ENCODE data around the gene RAD51B. TPM values are rescaled to one million over a fixed set of nuclear protein-coding genes. Genes with fewer than 3 reads are reported as not detected.
"Not testable (repeated sequence)": the region's sequence is repeated elsewhere in the genome, so short reads cannot be mapped to it uniquely, and the experiment has no call there.

RAD51B gene
- total RNA-seq, 1 donor from 2014 or later = 14.7 TPM

DNA sequence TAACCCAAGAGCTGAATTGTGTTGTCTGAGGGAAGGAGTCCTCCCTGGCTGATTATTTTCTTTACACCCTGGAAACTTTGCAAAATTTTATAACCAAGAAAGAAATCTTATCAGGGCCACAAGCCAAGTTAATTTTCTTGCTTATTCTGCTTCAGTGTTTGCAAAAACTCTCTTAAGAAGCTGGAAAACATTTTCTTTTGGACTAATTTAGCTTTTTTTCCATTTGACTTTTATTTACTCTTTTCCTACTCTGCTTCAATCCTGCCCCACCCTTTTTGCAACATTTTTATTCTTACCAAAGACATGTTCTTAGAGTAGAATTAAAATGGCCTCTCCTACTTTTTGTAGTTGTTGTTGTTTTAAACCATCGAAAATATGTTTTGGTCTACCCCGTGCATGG lies 594.5 kb downstream of the RAD51B start:
- DNase-seq (ENCODE audit: low spot score) = no peak

DNA sequence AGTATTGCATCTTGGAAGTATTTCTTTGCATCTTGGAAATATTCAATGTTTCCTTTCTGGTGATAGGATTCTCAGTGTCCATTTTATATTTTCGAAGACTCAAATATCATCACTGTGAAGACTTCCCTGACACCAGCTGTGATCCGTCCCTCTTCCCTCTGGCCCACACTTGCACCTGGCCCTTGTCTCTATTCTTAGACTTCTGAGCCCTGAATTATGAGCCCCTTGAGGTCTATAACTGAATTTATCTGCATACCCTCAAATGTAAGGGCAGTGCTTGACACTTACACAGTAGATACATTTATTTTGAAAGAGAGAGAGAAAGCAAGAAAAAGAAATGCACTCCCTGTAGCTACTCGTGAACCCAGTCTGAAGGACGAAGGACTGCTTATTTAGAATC lies 596.6 kb downstream of the RAD51B start:
- no peak for DNase-seq (ENCODE audit: low spot score)

- no peak for DNase-seq (ENCODE audit: low spot score)
Observed at GRCh38 chr14:68417009-68417650, 597.6 kb downstream of the RAD51B start.

- DNase-seq (ENCODE audit: low spot score) = no peak
Observed at GRCh38 chr14:68418174-68419118, 598.9 kb downstream of the RAD51B start.

DNA sequence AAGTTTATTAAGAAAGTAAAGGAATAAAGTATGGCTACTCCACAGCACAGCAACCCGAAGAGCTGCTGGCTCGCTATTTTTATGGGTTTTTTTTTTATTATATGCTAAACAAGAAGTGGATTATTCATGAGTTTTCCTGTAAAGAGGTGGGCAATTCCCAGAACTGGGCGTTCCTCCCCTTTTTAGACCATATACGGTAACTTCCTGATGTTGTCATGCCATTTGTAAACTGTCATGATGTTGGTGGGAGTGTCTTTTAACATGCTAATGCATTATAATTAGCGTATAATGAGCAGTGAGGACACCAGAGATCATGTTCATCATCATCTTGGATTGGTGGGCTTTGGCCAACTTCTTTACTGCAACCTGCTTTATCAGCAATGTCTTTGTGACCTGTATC lies 600.8 kb downstream of the RAD51B start:
- DNase-seq (ENCODE audit: low spot score) = no peak

GRCh38 chr14:68421116-68421515 lies 601.5 kb downstream of the RAD51B start:
- no peak for DNase-seq (ENCODE audit: low spot score)

- no peak for DNase-seq (ENCODE audit: low spot score)
Observed at GRCh38 chr14:68423686-68424085, 604.1 kb downstream of the RAD51B start.

- no peak for DNase-seq (ENCODE audit: low spot score)
Observed at GRCh38 chr14:68424443-68425172, 605.0 kb downstream of the RAD51B start.

GRCh38 chr14:68426661-68427549 lies 607.3 kb downstream of the RAD51B start:
- DNase-seq (ENCODE audit: low spot score) = no peak

DNA sequence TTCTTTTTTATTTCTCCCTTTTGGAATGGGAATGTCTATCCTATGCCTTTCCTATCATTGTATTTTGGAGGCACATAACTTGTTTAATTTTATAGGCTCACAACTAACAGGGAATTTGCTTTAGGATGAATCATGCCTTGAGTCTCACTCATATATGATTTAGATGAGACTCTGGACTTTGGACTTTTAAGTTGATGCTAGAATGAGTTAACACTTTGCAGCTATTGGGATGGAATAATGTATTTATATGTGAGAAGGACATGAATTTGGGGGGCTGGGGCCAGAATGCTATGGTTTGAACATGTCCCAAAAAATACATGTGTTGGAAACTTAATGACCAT lies 607.9 kb downstream of the RAD51B start:
- no peak for DNase-seq (ENCODE audit: low spot score)

GRCh38 chr14:68428900-68429299 lies 609.3 kb downstream of the RAD51B start:
- DNase-seq (ENCODE audit: low spot score) = not testable (repeated sequence)

- not testable (repeated sequence) for DNase-seq (ENCODE audit: low spot score)
Observed at GRCh38 chr14:68434173-68434572, 614.6 kb downstream of the RAD51B start.

DNA sequence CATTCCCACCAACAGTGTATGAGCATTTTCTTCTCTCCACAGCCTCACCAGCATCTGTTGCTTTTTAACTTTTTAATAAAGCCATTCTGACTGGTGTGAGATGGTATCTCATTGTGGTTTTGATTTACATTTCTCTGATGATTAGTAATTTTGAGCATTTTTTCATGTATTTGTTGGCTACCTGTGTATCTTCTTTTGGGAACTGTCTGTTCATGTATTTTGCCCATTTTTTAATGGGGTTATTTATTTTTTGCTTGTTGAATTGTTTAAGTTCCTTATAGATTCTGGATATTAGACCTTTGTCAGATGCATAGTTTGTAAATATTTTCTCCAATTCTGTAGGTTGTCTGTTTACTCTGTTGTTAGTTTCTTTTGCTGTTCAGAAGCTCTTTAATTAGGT lies 616.1 kb downstream of the RAD51B start:
- DNase-seq (ENCODE audit: low spot score) = not testable (repeated sequence)

DNA sequence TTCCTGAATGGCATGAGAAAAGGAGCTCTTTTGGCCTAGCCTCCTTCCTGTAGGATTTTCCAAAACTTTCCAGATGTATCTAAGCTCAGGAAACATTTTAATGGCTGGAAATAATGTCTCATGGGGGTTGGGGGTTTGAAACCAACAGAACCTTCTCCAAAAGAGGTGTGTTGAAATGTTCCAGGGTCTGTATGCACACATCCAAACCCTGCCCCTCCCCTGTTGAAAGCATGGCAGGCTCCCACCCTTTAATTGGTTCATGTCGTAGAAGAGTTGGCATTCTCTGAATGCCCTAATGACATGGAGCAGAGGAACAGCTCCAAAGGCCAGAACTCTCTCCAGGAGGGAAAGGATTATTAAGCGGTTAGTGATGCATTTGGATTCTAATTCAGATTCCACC lies 620.1 kb downstream of the RAD51B start:
- no peak for DNase-seq (ENCODE audit: low spot score)

DNA sequence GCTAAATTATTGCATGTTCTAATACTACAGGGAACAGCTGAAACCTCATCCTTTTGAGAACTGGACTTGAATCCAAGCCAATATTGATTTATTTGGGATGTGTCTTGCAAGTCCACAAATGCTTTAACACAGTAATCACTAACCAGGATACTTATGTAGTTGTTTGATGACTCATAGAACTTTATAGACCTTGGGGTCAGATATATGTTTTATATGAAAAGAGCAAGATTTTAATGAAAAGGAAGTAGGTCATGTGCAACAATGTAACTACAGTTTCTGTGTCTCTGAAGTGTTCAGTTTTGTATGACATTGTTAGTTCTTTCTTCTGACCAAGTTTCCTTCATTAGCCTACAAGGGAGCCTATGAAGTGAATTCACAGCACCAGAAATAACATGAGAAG lies 621.2 kb downstream of the RAD51B start:
- no peak for DNase-seq (ENCODE audit: low spot score)

- DNase-seq (ENCODE audit: low spot score) = no peak
Observed at GRCh38 chr14:68441542-68441941, 622.0 kb downstream of the RAD51B start.

GRCh38 chr14:68442828-68443629 lies 623.5 kb downstream of the RAD51B start:
- DNase-seq (ENCODE audit: low spot score) = no peak

- no peak for DNase-seq (ENCODE audit: low spot score)
Observed at GRCh38 chr14:68444449-68445168, 625.0 kb downstream of the RAD51B start.

GRCh38 chr14:68446243-68447040 lies 626.9 kb downstream of the RAD51B start:
- no peak for DNase-seq (ENCODE audit: low spot score)

Measured in mesenteric fat pad (tissue), 1 donor.